DOHH2 (cell line): Measurements from ENCODE around the gene TCF21.

Experiments used
- H3F3A ChIP-seq: fragments of 200-600 bp; sonication (generic), shearing (Covaris generic); 2 replicates; pipeline ENCODE4 v1.6.0; 2016; ENCODE audit warnings: antibody characterized with exemption, mild to moderate bottlenecking; ENCODE audit not compliant: control insufficient read depth, insufficient read depth
- H3K27ac ChIP-seq: fragments of 200-600 bp; sonication (generic); 2 replicates; pipeline ENCODE4 v1.5.1; 2014; ENCODE audit warnings: low read depth, mild to moderate bottlenecking, low read length, moderate library complexity
- H3K27me3 ChIP-seq: fragments of 200-600 bp; sonication (generic); 2 replicates; pipeline ENCODE4 v1.6.1; 2014; ENCODE audit warnings: mild to moderate bottlenecking, low read length, mixed read lengths; ENCODE audit not compliant: control insufficient read depth
- H3K36me3 ChIP-seq: fragments of 200-600 bp; sonication (generic); 2 replicates; pipeline ENCODE4 v1.6.1; 2014; ENCODE audit warnings: mild to moderate bottlenecking, low read length, moderate library complexity, mixed read lengths; ENCODE audit not compliant: control insufficient read depth
- H3K4me1 ChIP-seq: fragments of 200-600 bp; sonication (generic); 2 replicates; pipeline ENCODE4 v1.6.1; 2014; ENCODE audit warnings: mild to moderate bottlenecking, low read length, mixed read lengths; ENCODE audit not compliant: control insufficient read depth
- H3K4me2 ChIP-seq: fragments of 200-600 bp; sonication (generic); 2 replicates; pipeline ENCODE4 v1.6.0; 2014; ENCODE audit warnings: mild to moderate bottlenecking, low read length, moderate library complexity
- H3K4me3 ChIP-seq: fragments of 200-600 bp; sonication (generic); 2 replicates; pipeline ENCODE4 v1.5.1; 2014; ENCODE audit warnings: mild to moderate bottlenecking, low read length, mixed read lengths
- H3K79me2 ChIP-seq: fragments of 200-600 bp; sonication (generic); 2 replicates; pipeline ENCODE4 v1.6.1; 2014; ENCODE audit warnings: mild to moderate bottlenecking, low read length, mixed read lengths; ENCODE audit not compliant: control insufficient read depth
- H3K9me2 ChIP-seq: fragments of 200-600 bp; sonication (generic); replicated peaks from 2 replicates; pipeline ENCODE4 v1.6.1; 2014; ENCODE audit warnings: mild to moderate bottlenecking, low read length, mixed read lengths; ENCODE audit not compliant: control insufficient read depth
- H3K9me3 ChIP-seq: fragments of 200-600 bp; sonication (generic); 2 replicates; pipeline ENCODE4 v1.6.1; 2014; ENCODE audit warnings: antibody characterized with exemption, low read length, mixed read lengths; ENCODE audit not compliant: control insufficient read depth, insufficient read depth
- H4K20me1 ChIP-seq: fragments of 200-600 bp; sonication (generic); 2 replicates; pipeline ENCODE4 v1.6.0; 2014; ENCODE audit warnings: low read depth, mild to moderate bottlenecking, antibody characterized with exemption, low read length, moderate library complexity; ENCODE audit not compliant: control insufficient read depth, insufficient read depth
- CTCF ChIP-seq: fragments of 200-600 bp; sonication (generic); IDR thresholded peaks from one replicate; pipeline ENCODE4 v1.5.1; 2014; ENCODE audit warnings: antibody characterized with exemption, mild to moderate bottlenecking, low read depth, low read length; ENCODE audit not compliant: poor library complexity, severe bottlenecking
- EZH2phosphoT487 ChIP-seq: fragments of 200-600 bp; sonication (generic); IDR thresholded peaks from 2 replicates; pipeline ENCODE4 v1.6.1; 2017; ENCODE audit warnings: borderline replicate concordance, mild to moderate bottlenecking, antibody characterized with exemption, low read length, moderate library complexity, mixed read lengths

Gene TCF21

GRCh38 chr6:133938533-133938932 lies 49.6 kb downstream of the TCF21 start:
- no peak for TF ChIP-seq EZH2phosphoT487
- no peak for TF ChIP-seq CTCF
- H3K4me3 ChIP-seq: no peak overlapping the region
- no peaks in the 10 kb centered on the region for H3K36me3 ChIP-seq
- H3K4me1 ChIP-seq: no peaks in the 10 kb centered on the region
- no peaks in the 10 kb centered on the region for H3K9me3 ChIP-seq
- H3K4me2 ChIP-seq: no peak overlapping the region
- H3K79me2 ChIP-seq: no peaks in the 10 kb centered on the region
- H3K27me3 ChIP-seq: no peaks in the 10 kb centered on the region
- no peaks in the 10 kb centered on the region for H3K9me2 ChIP-seq
- H3K27ac ChIP-seq: no peak overlapping the region
- H4K20me1 ChIP-seq: no peaks in the 10 kb centered on the region
- no peaks in the 10 kb centered on the region for H3F3A ChIP-seq

GRCh38 chr6:133939778-133940667 lies 51.1 kb downstream of the TCF21 start:
- Histone ChIP-seq H3K4me2 (no peak overlapping the region), H3K4me3 (no peak overlapping the region), H3K36me3 (no peaks in the 10 kb centered on the region), H3K9me3 (no peaks in the 10 kb centered on the region), H3F3A (no peaks in the 10 kb centered on the region), H3K27ac (no peak overlapping the region), H3K79me2 (no peaks in the 10 kb centered on the region), H4K20me1 (no peaks in the 10 kb centered on the region), H3K27me3 (no peaks in the 10 kb centered on the region), H3K9me2 (no peaks in the 10 kb centered on the region), H3K4me1 (no peaks in the 10 kb centered on the region)
- TF ChIP-seq EZH2phosphoT487 (no peak), CTCF (no peak)
